HepG2 (cell line): ENCODE measurements around the gene MXD1. TPM values are rescaled to one million over a fixed set of nuclear protein-coding genes. Genes with fewer than 3 reads are reported as not detected.
A peak's percentile ranks its signal among the peaks of the same experiment; 100 is the strongest.

Experiments
- HMG20B ChIP-seq: conservative IDR thresholded peaks from 2 replicates; pipeline ENCODE4 v1.6.1; 2016; ENCODE audit warnings: missing genetic modification reagents, missing compliant biosample characterization
- HNRNPL ChIP-seq: fragments of 200-400 bp; formaldehyde crosslinking; IDR thresholded peaks from 2 replicates; pipeline ENCODE4 v1.6.1; 2017; ENCODE audit warnings: mild to moderate bottlenecking, low read depth, low read length
- NAIF1 ChIP-seq: sonication (generic); formaldehyde crosslinking; IDR thresholded peaks from 2 replicates; pipeline ENCODE4 v1.5.0; 2020; ENCODE audit warnings: mild to moderate bottlenecking, missing genetic modification reagents, borderline replicate concordance
- NFIB ChIP-seq: sonication (generic); formaldehyde crosslinking; IDR thresholded peaks from 2 replicates; pipeline ENCODE4 v1.9.0; 2021; ENCODE audit warnings: missing genetic modification reagents, mild to moderate bottlenecking, borderline replicate concordance
- PAWR ChIP-seq: sonication (generic); formaldehyde crosslinking; IDR thresholded peaks from 2 replicates; pipeline ENCODE4 v1.4.0; 2020; ENCODE audit warnings: missing genetic modification reagents, mild to moderate bottlenecking, borderline replicate concordance
- SOX5 ChIP-seq: IDR thresholded peaks from 2 replicates; pipeline ENCODE4 v1.6.1; 2016; ENCODE audit warnings: borderline replicate concordance
- ZBTB38 ChIP-seq: sonication (generic); formaldehyde crosslinking; IDR thresholded peaks from 2 replicates; pipeline ENCODE4 v1.5.1; 2020; ENCODE audit warnings: mild to moderate bottlenecking, missing genetic modification reagents
- ZBTB7B ChIP-seq: sonication (generic); formaldehyde crosslinking; IDR thresholded peaks from 2 replicates; pipeline ENCODE4 v1.4.0; 2020; ENCODE audit warnings: missing genetic modification reagents
- ZFP1 ChIP-seq: IDR thresholded peaks from 2 replicates; pipeline ENCODE4 v1.6.1; 2016
- ZNF142 ChIP-seq: sonication (generic); formaldehyde crosslinking; IDR thresholded peaks from 2 replicates; pipeline ENCODE4 v1.4.0; 2020; ENCODE audit warnings: missing genetic modification reagents
- ZNF17 ChIP-seq: sonication (generic); formaldehyde crosslinking; IDR thresholded peaks from 2 replicates; pipeline ENCODE4 v1.5.0; 2020; ENCODE audit warnings: mild to moderate bottlenecking, missing genetic modification reagents
- ZNF20 ChIP-seq: sonication (generic); formaldehyde crosslinking; IDR thresholded peaks from 2 replicates; pipeline ENCODE4 v1.4.0; 2020; ENCODE audit warnings: mild to moderate bottlenecking, moderate library complexity, missing genetic modification reagents
- ZNF674 ChIP-seq: sonication (generic); formaldehyde crosslinking; IDR thresholded peaks from 2 replicates; pipeline ENCODE4 v1.5.0; 2020; ENCODE audit warnings: low read depth, mild to moderate bottlenecking, missing genetic modification reagents
- ZNF776 ChIP-seq: sonication (generic); formaldehyde crosslinking; IDR thresholded peaks from 2 replicates; pipeline ENCODE4 v1.4.0; 2020; ENCODE audit warnings: mild to moderate bottlenecking, missing genetic modification reagents
- polyA plus RNA-seq, 8 experiments: library from polyadenylated mRNA; depleted of rRNA in 3 of 8; stranded (reverse) in 7 of 8; unstranded in 1 of 8; fragments of >200 nt; fragmentation: Illumina TruSeq in 4 of 8; extraction: Trizol in 4 of 8; gene quantifications; 2 replicates each; pipeline versions ENCODE4 v1.2.1 to v1.2.3, GENCODE V29; 2011 to 2016; ENCODE audit warnings: low read depth in 4 of 8, missing spikeins in 1 of 8, mixed read lengths in 1 of 8; ENCODE audit not compliant: insufficient read depth in 1 of 8
- total RNA-seq, 5 experiments: library from RNA; depleted of rRNA; stranded (reverse); fragments of >200 nt; fragmentation: Illumina TruSeq; extraction: Trizol; gene quantifications; 2 replicates each; pipeline ENCODE4 v1.2.3, GENCODE V29; 2016; ENCODE audit warnings: low read depth in 1 of 5
- TF ChIP-seq, protein P1 (sequence below): sonication (generic); formaldehyde crosslinking; IDR thresholded peaks from 2 replicates; pipeline ENCODE4 v1.4.0; 2020; ENCODE audit warnings: low read depth, missing genetic modification reagents
- TF ChIP-seq, protein P2 (sequence below): IDR thresholded peaks from 2 replicates; pipeline ENCODE4 v1.4.0; 2020; ENCODE audit warnings: mild to moderate bottlenecking, missing genetic modification reagents

MXD1 gene
- total and polyA plus RNA-seq, 2 of the 13 experiments (the other 11 are each of a cell fraction or from before 2014, with no cell fraction given) = 6.4 to 14.9 TPM

- TF ChIP-seq ZNF142 (CRISPR knock-in tag) (peak; percentile 93), NAIF1 (CRISPR knock-in tag) (no peak; the same call in 1 of the 2 replicates), HMG20B (CRISPR knock-in tag) (peak; percentile 76), ZBTB38 (peak; percentile 81; the same call in 1 of the 2 replicates), ZNF17 (CRISPR knock-in tag) (no peak), NFIB (CRISPR knock-in tag) (no peak), ZNF776 (no peak), ZFP1 (CRISPR knock-in tag) (peak; percentile 91), PAWR (CRISPR knock-in tag) (no peak), ZNF20 (CRISPR knock-in tag) (0 out of 2 replicates have a peak, but pooled peaks have one; percentile 64), ZNF674 (CRISPR knock-in tag) (no peak), ZBTB7B (CRISPR knock-in tag) (peak; percentile 85), SOX5 (CRISPR knock-in tag) (peak; percentile 76), HNRNPL (0 out of 2 replicates have a peak, but pooled peaks have one; percentile 38)
- TF ChIP-seq, protein P1, sequence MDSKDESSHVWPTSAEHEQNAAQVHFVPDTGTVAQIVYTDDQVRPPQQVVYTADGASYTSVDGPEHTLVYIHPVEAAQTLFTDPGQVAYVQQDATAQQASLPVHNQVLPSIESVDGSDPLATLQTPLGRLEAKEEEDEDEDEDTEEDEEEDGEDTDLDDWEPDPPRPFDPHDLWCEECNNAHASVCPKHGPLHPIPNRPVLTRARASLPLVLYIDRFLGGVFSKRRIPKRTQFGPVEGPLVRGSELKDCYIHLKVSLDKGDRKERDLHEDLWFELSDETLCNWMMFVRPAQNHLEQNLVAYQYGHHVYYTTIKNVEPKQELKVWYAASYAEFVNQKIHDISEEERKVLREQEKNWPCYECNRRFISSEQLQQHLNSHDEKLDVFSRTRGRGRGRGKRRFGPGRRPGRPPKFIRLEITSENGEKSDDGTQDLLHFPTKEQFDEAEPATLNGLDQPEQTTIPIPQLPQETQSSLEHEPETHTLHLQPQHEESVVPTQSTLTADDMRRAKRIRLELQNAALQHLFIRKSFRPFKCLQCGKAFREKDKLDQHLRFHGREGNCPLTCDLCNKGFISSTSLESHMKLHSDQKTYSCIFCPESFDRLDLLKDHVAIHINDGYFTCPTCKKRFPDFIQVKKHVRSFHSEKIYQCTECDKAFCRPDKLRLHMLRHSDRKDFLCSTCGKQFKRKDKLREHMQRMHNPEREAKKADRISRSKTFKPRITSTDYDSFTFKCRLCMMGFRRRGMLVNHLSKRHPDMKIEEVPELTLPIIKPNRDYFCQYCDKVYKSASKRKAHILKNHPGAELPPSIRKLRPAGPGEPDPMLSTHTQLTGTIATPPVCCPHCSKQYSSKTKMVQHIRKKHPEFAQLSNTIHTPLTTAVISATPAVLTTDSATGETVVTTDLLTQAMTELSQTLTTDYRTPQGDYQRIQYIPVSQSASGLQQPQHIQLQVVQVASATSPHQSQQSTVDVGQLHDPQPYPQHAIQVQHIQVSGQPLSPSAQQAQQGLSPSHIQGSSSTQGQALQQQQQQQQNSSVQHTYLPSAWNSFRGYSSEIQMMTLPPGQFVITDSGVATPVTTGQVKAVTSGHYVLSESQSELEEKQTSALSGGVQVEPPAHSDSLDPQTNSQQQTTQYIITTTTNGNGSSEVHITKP (CRISPR knock-in tag) = peak; percentile 67
- TF ChIP-seq, protein P2, sequence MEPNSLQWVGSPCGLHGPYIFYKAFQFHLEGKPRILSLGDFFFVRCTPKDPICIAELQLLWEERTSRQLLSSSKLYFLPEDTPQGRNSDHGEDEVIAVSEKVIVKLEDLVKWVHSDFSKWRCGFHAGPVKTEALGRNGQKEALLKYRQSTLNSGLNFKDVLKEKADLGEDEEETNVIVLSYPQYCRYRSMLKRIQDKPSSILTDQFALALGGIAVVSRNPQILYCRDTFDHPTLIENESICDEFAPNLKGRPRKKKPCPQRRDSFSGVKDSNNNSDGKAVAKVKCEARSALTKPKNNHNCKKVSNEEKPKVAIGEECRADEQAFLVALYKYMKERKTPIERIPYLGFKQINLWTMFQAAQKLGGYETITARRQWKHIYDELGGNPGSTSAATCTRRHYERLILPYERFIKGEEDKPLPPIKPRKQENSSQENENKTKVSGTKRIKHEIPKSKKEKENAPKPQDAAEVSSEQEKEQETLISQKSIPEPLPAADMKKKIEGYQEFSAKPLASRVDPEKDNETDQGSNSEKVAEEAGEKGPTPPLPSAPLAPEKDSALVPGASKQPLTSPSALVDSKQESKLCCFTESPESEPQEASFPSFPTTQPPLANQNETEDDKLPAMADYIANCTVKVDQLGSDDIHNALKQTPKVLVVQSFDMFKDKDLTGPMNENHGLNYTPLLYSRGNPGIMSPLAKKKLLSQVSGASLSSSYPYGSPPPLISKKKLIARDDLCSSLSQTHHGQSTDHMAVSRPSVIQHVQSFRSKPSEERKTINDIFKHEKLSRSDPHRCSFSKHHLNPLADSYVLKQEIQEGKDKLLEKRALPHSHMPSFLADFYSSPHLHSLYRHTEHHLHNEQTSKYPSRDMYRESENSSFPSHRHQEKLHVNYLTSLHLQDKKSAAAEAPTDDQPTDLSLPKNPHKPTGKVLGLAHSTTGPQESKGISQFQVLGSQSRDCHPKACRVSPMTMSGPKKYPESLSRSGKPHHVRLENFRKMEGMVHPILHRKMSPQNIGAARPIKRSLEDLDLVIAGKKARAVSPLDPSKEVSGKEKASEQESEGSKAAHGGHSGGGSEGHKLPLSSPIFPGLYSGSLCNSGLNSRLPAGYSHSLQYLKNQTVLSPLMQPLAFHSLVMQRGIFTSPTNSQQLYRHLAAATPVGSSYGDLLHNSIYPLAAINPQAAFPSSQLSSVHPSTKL = peak; percentile 86
Observed at GRCh38 chr2:69893684-69894551, 21.0 kb upstream of the MXD1 start, which contains the start of gene SNRNP27 (continued).
